K562 (cell line): ENCODE measurements around the gene BCAR3. TPM values are rescaled to one million over a fixed set of nuclear protein-coding genes. Genes with fewer than 3 reads are reported as not detected.

Experiments
- ATAC-seq: fragments of 200-7000 bp; cut with Tn5 transposase; 3 replicates; pipeline ENCODE4 v1.9.1; 2020; ENCODE audit warnings: moderate library complexity
- BruUV-seq: library from RNA; stranded (reverse); fragments of 400-500 nt; replicated peaks from 2 replicates; lab custom pipeline; 2021; lab: Mats Ljungman, UMichigan
- CTCF ChIA-PET: fragments of 300-600 bp; formaldehyde crosslinking; extraction: SDS; loops from one replicate; lab custom pipeline; 2021; ENCODE audit warnings: low intra/inter-chr PET ratio; lab: Yijun Ruan, JAX
- POLR2A ChIA-PET: fragments of 300-600, 350-650 bp; sonication (Branson Sonifier 250); formaldehyde crosslinking; extraction: SDS; loops from one replicate; lab custom pipeline; 2021; ENCODE audit warnings: antibody characterized with exemption, inconsistent platforms; lab: Yijun Ruan, JAX
- DNase-seq, 4 experiments: peaks; one replicate each; pipeline versions ENCODE4 v3.0.0 to v3.0.0-alpha.2; 2011 to 2018; ENCODE audit warnings: low spot score in 3 of 4, mixed read lengths in 3 of 4; ENCODE audit errors: extremely low read depth in 1 of 4
- FAIRE-seq: peaks from 2 replicates; lab custom pipeline; 2011; peaks lifted over from hg19 to GRCh38; lab: Jason Lieb, UNC
- H2AFZ ChIP-seq: 2 replicates; pipeline ENCODE4 v1.6.0; 2011; ENCODE audit warnings: low read depth, low read length, control low read depth, inconsistent platforms
- H3K27ac ChIP-seq: fragments of 200-600 bp; 3 replicates; pipeline ENCODE4 v1.8.0; 2011; ENCODE audit warnings: low read depth, mild to moderate bottlenecking, control low read depth, inconsistent platforms, low read length, moderate library complexity, mixed read lengths; ENCODE audit errors: extremely low read depth
- H3K27me3 ChIP-seq, 2 experiments: fragments of 300-600 bp in 1 of 2; 2 replicates in 1 of 2; 3 replicates in 1 of 2; pipeline versions ENCODE4 v1.6.0 to v1.8.0; 2011; ENCODE audit warnings: inconsistent platforms in 2 of 2, low read length in 2 of 2, mild to moderate bottlenecking in 1 of 2, mixed read lengths in 1 of 2, moderate library complexity in 1 of 2; ENCODE audit not compliant: control insufficient read depth in 2 of 2, insufficient read depth in 2 of 2
- H3K36me3 ChIP-seq: fragments of 300-600 bp; 3 replicates; pipeline ENCODE4 v1.8.0; 2011; ENCODE audit warnings: mild to moderate bottlenecking, low read length, inconsistent platforms; ENCODE audit not compliant: control insufficient read depth, insufficient read depth
- H3K4me1 ChIP-seq, 2 experiments: fragments of 200-600 bp in 1 of 2; replicated peaks in 1 of 2; 2 replicates in 1 of 2; 3 replicates in 1 of 2; pipeline versions ENCODE4 v1.5.1 to v1.8.0; 2011; ENCODE audit warnings: inconsistent platforms in 2 of 2, low read length in 2 of 2, mild to moderate bottlenecking in 1 of 2, mixed read lengths in 1 of 2, moderate library complexity in 1 of 2; ENCODE audit not compliant: control insufficient read depth in 2 of 2, insufficient read depth in 2 of 2
- H3K4me2 ChIP-seq: 2 replicates; pipeline ENCODE4 v1.6.1; 2011; ENCODE audit warnings: low read length, control low read depth, inconsistent platforms, mixed read lengths; ENCODE audit not compliant: insufficient read depth
- H3K4me3 ChIP-seq: fragments of 200-600 bp; sonication (generic), shearing (Covaris generic); 2 replicates; pipeline ENCODE4 v1.5.1; 2016; ENCODE audit warnings: control low read depth, inconsistent platforms
- H3K79me2 ChIP-seq: fragments of 200-600 bp; 3 replicates; pipeline ENCODE4 v1.8.0; 2011; ENCODE audit warnings: low read length, inconsistent platforms; ENCODE audit not compliant: control insufficient read depth, insufficient read depth
- H3K9ac ChIP-seq, 2 experiments: 2 replicates each; pipeline versions ENCODE4 v1.6.0 to v1.6.1; 2011; ENCODE audit warnings: low read depth in 2 of 2, low read length in 2 of 2, control low read depth in 1 of 2, inconsistent platforms in 1 of 2, mild to moderate bottlenecking in 1 of 2, mixed read lengths in 1 of 2; ENCODE audit not compliant: insufficient read depth in 1 of 2
- H3K9me1 ChIP-seq: one replicate; pipeline ENCODE4 v1.6.0; 2011; ENCODE audit warnings: inconsistent platforms, mild to moderate bottlenecking, low read length, moderate library complexity; ENCODE audit not compliant: control insufficient read depth, insufficient read depth
- H3K9me3 ChIP-seq: replicated peaks from 2 replicates; pipeline ENCODE4 v1.5.1; 2011; ENCODE audit warnings: low read depth, low read length, inconsistent platforms; ENCODE audit not compliant: control insufficient read depth, insufficient read depth
- H4K20me1 ChIP-seq: replicated peaks from 2 replicates; pipeline ENCODE4 v1.6.1; 2011; ENCODE audit warnings: low read length, inconsistent platforms, mixed read lengths; ENCODE audit not compliant: control insufficient read depth, insufficient read depth
- DPF2 ChIP-seq: fragments of 450-650 bp; IDR thresholded peaks from 2 replicates; pipeline ENCODE4 v1.6.1; 2016
- NFE2 ChIP-seq: IDR thresholded peaks from 2 replicates; pipeline ENCODE4 v1.6.1; 2014; ENCODE audit warnings: antibody characterized with exemption, low read depth
- POLR2AphosphoS2 ChIP-seq: IDR thresholded peaks from 2 replicates; pipeline ENCODE4 v1.6.1; 2012; ENCODE audit warnings: low read length, improper control_type of control experiment
- POLR2H ChIP-seq: IDR thresholded peaks from 2 replicates; pipeline ENCODE4 v1.6.1; 2016; ENCODE audit warnings: missing genetic modification characterization, low read depth, mild to moderate bottlenecking, control low read depth, missing compliant biosample characterization, moderate library complexity
- U2AF1 ChIP-seq: fragments of 200-400 bp; formaldehyde crosslinking; optimal IDR thresholded peaks from 2 replicates; pipeline ENCODE3; 2017; ENCODE audit warnings: mild to moderate bottlenecking, low read depth, low read length, moderate library complexity
- ZFP30 ChIP-seq: fragments of 250-450 bp; sonication (Bioruptor Pico); IDR thresholded peaks from 2 replicates; pipeline ENCODE4 v1.8.0; 2022; ENCODE audit warnings: moderate library complexity, mild to moderate bottlenecking, inconsistent platforms, borderline replicate concordance
- WGBS: fragments of 100-300 bp; shearing (Covaris generic); methylation state at CpG from one replicate; pipeline ENCODE4 v1.1.6; 2016; ENCODE audit warnings: low coverage, mixed read lengths; ENCODE audit not compliant: insufficient coverage; ENCODE audit errors: missing lambda C conversion rate; 5-methylcytosine and 5-hydroxymethylcytosine counted together
- in situ Hi-C: fragments of 300-500 bp; cut with MboI; formaldehyde crosslinking; loops from 4 replicates; pipeline ENCODE4 v1.15.0; 2018; ENCODE audit warnings: inconsistent platforms, mixed read lengths
- intact Hi-C: fragments of 100-400 bp; cut with micrococcal nuclease; formaldehyde crosslinking; loops from 2 replicates; pipeline ENCODE4 v1.14.2; 2022
- polyA plus RNA-seq, 8 experiments: library from polyadenylated mRNA; depleted of rRNA in 4 of 8; stranded (reverse) in 5 of 8; unstranded in 3 of 8; fragments of >200 nt; fragmentation: Nextera tagmentation in 2 of 8; fragmentation: Illumina TruSeq in 1 of 8; extraction: Ambion mirVana in 2 of 8; extraction: Trizol in 1 of 8; gene quantifications; 2 replicates each; pipeline versions ENCODE4 v1.2.1 to v1.2.3, GENCODE V29; 2011 to 2014; ENCODE audit warnings: inconsistent platforms in 1 of 8, missing spikeins in 1 of 8
- total RNA-seq, 7 experiments: library from RNA; depleted of rRNA in 6 of 7; stranded (reverse); fragments of >200 nt in 6 of 7; fragmentation: Illumina TruSeq in 2 of 7; extraction: Trizol in 2 of 7; gene quantifications; 2 replicates each; pipeline versions ENCODE4 v1.2.1 to v1.2.3, GENCODE V29; 2011 to 2021; ENCODE audit warnings: low replicate concordance in 1 of 7
- TF ChIP-seq, protein P1 (sequence below): fragments of 200-800 bp; sonication (Bioruptor generic); IDR thresholded peaks from 2 replicates; pipeline ENCODE4 v1.6.1; 2017; ENCODE audit warnings: missing genetic modification characterization, missing compliant biosample characterization
- TF ChIP-seq, protein P2 (sequence below): fragments of 250-450 bp; sonication (Bioruptor Pico); IDR thresholded peaks from 2 replicates; pipeline ENCODE4 v1.5.0; 2020; ENCODE audit warnings: mild to moderate bottlenecking
- TF ChIP-seq, protein P3 (sequence below): fragments of 450-650 bp; conservative IDR thresholded peaks from 2 replicates; pipeline ENCODE4 v1.6.1; 2016; ENCODE audit warnings: missing genetic modification characterization, low read depth, mild to moderate bottlenecking, missing compliant biosample characterization, moderate library complexity

Gene BCAR3
- total and polyA plus RNA-seq, 9 of the 15 experiments (the other 6 are each of a cell fraction or from before 2014, with no cell fraction given), result 1.8 to 6.3 (median 3.8) TPM

DNA sequence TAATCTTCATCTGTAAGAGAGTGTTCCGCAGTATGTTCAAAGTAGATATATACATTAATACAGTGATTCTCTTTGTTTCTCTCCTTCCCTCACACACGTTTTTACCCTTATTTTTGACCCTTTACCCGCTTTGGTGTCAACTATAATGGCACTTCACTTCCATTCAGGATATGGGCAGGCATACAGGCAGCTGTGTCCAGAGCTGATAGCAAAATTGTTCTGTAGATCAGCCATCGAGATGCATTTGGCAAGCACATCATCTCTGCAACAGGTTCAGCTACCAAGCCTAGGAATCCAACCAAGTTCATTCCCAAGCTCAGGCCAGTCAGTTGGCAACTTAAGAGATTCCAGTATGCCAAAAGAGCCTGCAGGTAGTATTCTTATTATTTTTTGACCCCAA lies 158.9 kb downstream of the BCAR3 start:
- Histone ChIP-seq H3K27me3 (no peaks in the 10 kb centered on the region), H3K4me1 (peaks cover 0 to 8% of the 10 kb centered on the region in 2 experiments; a peak in 2 of 5 replicates), H3K9me1 (no peaks in the 10 kb centered on the region), H3K9ac (no peak overlapping the region), H3K4me2 (no peak overlapping the region), H2AFZ (no peak overlapping the region), H3K79me2 (no peaks in the 10 kb centered on the region), H3K36me3 (no peaks in the 10 kb centered on the region), H3K9me3 (no peaks in the 10 kb centered on the region), H3K4me3 (no peak overlapping the region), H3K27ac (no peak overlapping the region), H4K20me1 (no peaks in the 10 kb centered on the region)
- intact Hi-C loops, result no loop called here
- ChIA-PET CTCF (no interaction called here), POLR2A (no interaction called here)
- FAIRE-seq (no peak), DNase-seq (no peak), ATAC-seq (no peak)
- BruUV-seq, result no TSS peak
- WGBS, result 24% methylated on average over 4 of the region's 4 CpGs
- in situ Hi-C loops, result no loop called here
- TF ChIP-seq, protein P1, sequence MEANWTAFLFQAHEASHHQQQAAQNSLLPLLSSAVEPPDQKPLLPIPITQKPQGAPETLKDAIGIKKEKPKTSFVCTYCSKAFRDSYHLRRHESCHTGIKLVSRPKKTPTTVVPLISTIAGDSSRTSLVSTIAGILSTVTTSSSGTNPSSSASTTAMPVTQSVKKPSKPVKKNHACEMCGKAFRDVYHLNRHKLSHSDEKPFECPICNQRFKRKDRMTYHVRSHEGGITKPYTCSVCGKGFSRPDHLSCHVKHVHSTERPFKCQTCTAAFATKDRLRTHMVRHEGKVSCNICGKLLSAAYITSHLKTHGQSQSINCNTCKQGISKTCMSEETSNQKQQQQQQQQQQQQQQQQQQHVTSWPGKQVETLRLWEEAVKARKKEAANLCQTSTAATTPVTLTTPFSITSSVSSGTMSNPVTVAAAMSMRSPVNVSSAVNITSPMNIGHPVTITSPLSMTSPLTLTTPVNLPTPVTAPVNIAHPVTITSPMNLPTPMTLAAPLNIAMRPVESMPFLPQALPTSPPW (CRISPR knock-in tag), result no peak
- no peak for TF ChIP-seq POLR2H (tag)
- no peak for TF ChIP-seq U2AF1
- no peak for TF ChIP-seq DPF2
- TF ChIP-seq NFE2, result no peak
- TF ChIP-seq POLR2AphosphoS2, result no peak
- no peak for TF ChIP-seq ZFP30 (CRISPR knock-in tag)
- TF ChIP-seq, protein P2, sequence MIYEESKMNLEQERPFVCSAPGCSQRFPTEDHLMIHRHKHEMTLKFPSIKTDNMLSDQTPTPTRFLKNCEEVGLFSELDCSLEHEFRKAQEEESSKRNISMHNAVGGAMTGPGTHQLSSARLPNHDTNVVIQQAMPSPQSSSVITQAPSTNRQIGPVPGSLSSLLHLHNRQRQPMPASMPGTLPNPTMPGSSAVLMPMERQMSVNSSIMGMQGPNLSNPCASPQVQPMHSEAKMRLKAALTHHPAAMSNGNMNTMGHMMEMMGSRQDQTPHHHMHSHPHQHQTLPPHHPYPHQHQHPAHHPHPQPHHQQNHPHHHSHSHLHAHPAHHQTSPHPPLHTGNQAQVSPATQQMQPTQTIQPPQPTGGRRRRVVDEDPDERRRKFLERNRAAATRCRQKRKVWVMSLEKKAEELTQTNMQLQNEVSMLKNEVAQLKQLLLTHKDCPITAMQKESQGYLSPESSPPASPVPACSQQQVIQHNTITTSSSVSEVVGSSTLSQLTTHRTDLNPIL (CRISPR knock-in tag), result no peak
- TF ChIP-seq, protein P3, sequence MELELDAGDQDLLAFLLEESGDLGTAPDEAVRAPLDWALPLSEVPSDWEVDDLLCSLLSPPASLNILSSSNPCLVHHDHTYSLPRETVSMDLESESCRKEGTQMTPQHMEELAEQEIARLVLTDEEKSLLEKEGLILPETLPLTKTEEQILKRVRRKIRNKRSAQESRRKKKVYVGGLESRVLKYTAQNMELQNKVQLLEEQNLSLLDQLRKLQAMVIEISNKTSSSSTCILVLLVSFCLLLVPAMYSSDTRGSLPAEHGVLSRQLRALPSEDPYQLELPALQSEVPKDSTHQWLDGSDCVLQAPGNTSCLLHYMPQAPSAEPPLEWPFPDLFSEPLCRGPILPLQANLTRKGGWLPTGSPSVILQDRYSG (tag), result no peak
